Tibial nerve (tissue), 4 donors: Measurements from ENCODE around the gene SLCO2A1. TPM values are rescaled to one million over a fixed set of nuclear protein-coding genes. Genes with fewer than 3 reads are reported as not detected.

ENCODE experiments used
- DNase-seq, 2 donors: peaks; one replicate each; pipeline ENCODE4 v3.0.0-alpha.2; 2019; ENCODE audit warnings: low spot score in 2 of 2
- H3K27ac ChIP-seq, 4 donors: fragments of 200-600 bp; sonication (generic) in 3 of 4; one replicate each; pipeline ENCODE4 v1.5.1; 2017 to 2019; ENCODE audit warnings: mild to moderate bottlenecking in 1 of 4
- H3K27me3 ChIP-seq, 2 donors: fragments of 200-600 bp; sonication (generic) in 1 of 2; one replicate each; pipeline versions ENCODE4 v1.5.1 to v1.6.0; 2017 to 2019
- H3K36me3 ChIP-seq, 3 donors: fragments of 200-600 bp; sonication (generic); one replicate each; pipeline ENCODE4 v1.5.1; 2018 to 2019
- H3K4me1 ChIP-seq, 4 donors: fragments of 200-600 bp; sonication (generic) in 3 of 4; one replicate each; pipeline ENCODE4 v1.5.1; 2017 to 2019
- H3K4me3 ChIP-seq, 4 donors: fragments of 200-600 bp; sonication (generic) in 3 of 4; one replicate each; pipeline ENCODE4 v1.5.1; 2017 to 2019; ENCODE audit warnings: mild to moderate bottlenecking in 1 of 4, moderate library complexity in 1 of 4
- H3K9me3 ChIP-seq, 4 donors: fragments of 200-600 bp; sonication (generic) in 3 of 4; one replicate each; pipeline ENCODE4 v1.5.1; 2017 to 2019
- EP300 ChIP-seq, 2 donors: sonication (generic); formaldehyde crosslinking; IDR thresholded peaks; one replicate each; pipeline ENCODE4 v1.6.1; 2017; ENCODE audit warnings: antibody characterized with exemption in 2 of 2, mild to moderate bottlenecking in 1 of 2
- POLR2A ChIP-seq, 2 donors: fragments of 450-650 bp; IDR thresholded peaks; one replicate each; pipeline ENCODE4 v1.6.1; 2017; ENCODE audit warnings: antibody characterized with exemption in 2 of 2, mild to moderate bottlenecking in 2 of 2, moderate library complexity in 2 of 2
- WGBS, 2 donors: methylation state at CpG; one replicate each; pipeline ENCODE4 v1.1.5; 2018; 5-methylcytosine and 5-hydroxymethylcytosine counted together
- total RNA-seq, 4 donors: library from RNA; depleted of rRNA; stranded (reverse); fragments of >200 nt; gene quantifications; one replicate each; pipeline ENCODE4 v1.1.0, GENCODE V29; 2016
- TF ChIP-seq, protein P1 (sequence below), 5 experiments: fragments of 200-600 bp in 3 of 5; fragments of 450-650 bp in 2 of 5; sonication (generic) in 3 of 5; IDR thresholded peaks; one replicate each; pipeline ENCODE4 v1.5.1; 2016 to 2019; ENCODE audit warnings: antibody characterized with exemption in 5 of 5, mild to moderate bottlenecking in 3 of 5, moderate library complexity in 2 of 5

Gene SLCO2A1
- total RNA-seq, 4 donors from 2014 or later: 8.8 to 22.9 (median 12.2) TPM

GRCh38 chr3:133930341-133930933, 99.3 kb downstream of the SLCO2A1 start:
- Histone ChIP-seq H3K36me3 (no peaks in the 10 kb centered on the region), H3K27ac (no peak overlapping the region), H3K4me1 (peaks cover 0 to 11% (median 0%) of the 10 kb centered on the region in 4 donors), H3K9me3 (no peaks in the 10 kb centered on the region), H3K4me3 (no peak overlapping the region), H3K27me3 (no peaks in the 10 kb centered on the region)
- WGBS, 2 donors: 78 to 95% methylated on average over 1 of the region's 1 CpG
- no peak for DNase-seq
- TF ChIP-seq, protein P1, sequence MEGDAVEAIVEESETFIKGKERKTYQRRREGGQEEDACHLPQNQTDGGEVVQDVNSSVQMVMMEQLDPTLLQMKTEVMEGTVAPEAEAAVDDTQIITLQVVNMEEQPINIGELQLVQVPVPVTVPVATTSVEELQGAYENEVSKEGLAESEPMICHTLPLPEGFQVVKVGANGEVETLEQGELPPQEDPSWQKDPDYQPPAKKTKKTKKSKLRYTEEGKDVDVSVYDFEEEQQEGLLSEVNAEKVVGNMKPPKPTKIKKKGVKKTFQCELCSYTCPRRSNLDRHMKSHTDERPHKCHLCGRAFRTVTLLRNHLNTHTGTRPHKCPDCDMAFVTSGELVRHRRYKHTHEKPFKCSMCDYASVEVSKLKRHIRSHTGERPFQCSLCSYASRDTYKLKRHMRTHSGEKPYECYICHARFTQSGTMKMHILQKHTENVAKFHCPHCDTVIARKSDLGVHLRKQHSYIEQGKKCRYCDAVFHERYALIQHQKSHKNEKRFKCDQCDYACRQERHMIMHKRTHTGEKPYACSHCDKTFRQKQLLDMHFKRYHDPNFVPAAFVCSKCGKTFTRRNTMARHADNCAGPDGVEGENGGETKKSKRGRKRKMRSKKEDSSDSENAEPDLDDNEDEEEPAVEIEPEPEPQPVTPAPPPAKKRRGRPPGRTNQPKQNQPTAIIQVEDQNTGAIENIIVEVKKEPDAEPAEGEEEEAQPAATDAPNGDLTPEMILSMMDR (IDR thresholded peaks at IDR 0.05): peak; percentile 35 to 63 (median 44)
- TF ChIP-seq EP300 (IDR thresholded peaks at IDR 0.05) (no peak), POLR2A (IDR thresholded peaks at IDR 0.05) (no peak)

GRCh38 chr3:133928903-133929607, 100.7 kb downstream of the SLCO2A1 start:
- H3K27ac ChIP-seq: no peak overlapping the region
- TF ChIP-seq, protein P1 (IDR thresholded peaks at IDR 0.05): no peak
- TF ChIP-seq EP300 (IDR thresholded peaks at IDR 0.05): no peak
- no peak for TF ChIP-seq POLR2A (IDR thresholded peaks at IDR 0.05)
- H3K36me3 ChIP-seq: no peaks in the 10 kb centered on the region
- H3K27me3 ChIP-seq: no peaks in the 10 kb centered on the region
- DNase-seq: no peak
- no peaks in the 10 kb centered on the region for H3K9me3 ChIP-seq
- H3K4me1 ChIP-seq: peaks cover 0 to 11% (median 0%) of the 10 kb centered on the region in 4 donors
- WGBS, 2 donors: 90 to 94% methylated on average over 14 of the region's 14 CpGs
- H3K4me3 ChIP-seq: no peak overlapping the region

DNA sequence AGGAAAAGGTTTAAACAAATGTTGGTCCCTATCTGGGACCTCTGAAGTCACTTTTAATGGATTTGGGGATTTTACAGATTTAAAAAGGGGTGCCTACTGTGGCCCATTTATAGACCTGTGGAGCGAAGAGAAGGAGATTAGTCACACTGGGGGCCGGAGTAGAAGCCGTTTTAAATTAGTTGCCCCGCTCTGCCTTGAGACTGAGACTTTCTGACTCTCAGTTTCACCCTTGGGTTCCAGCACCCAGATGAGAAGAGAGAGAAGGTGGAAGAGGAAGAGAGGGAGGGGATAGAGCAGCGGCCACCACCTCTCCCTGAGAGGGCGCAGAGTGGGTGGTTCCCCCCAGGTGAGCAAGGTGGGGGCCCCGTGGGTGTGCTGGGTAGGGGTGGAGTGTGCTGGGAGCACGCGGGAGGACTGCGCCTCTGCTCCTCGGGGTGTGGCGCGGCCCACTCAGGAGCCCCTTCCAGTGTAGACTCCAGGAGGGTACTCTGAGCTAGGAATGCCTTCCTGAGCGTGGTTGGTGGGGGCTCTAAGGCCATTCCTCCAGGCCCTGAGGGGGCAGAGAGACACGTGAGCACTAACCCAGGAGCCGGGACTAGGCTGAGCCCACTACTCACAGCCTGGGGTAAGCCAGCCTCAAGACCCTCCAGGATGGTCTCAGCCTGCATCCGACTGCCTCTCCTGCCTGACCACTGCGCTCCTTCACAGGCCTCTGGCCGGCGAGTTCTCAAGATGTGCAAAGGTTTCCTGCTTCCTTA, 101.4 kb downstream of the SLCO2A1 start:
- H3K4me3 ChIP-seq: peak overlapping the region in 1 of 4 donors; percentile 61
- H3K27me3 ChIP-seq: no peaks in the 10 kb centered on the region
- no peak for DNase-seq
- 83% methylated on average over 11 to 20 of the region's 20 CpGs for WGBS, 2 donors
- no peak for TF ChIP-seq POLR2A (IDR thresholded peaks at IDR 0.05)
- TF ChIP-seq, protein P1 (IDR thresholded peaks at IDR 0.05): no peak
- TF ChIP-seq EP300 (IDR thresholded peaks at IDR 0.05): no peak
- H3K27ac ChIP-seq: no peak overlapping the region
- no peaks in the 10 kb centered on the region for H3K9me3 ChIP-seq
- peaks cover 0 to 11% (median 0%) of the 10 kb centered on the region in 4 donors for H3K4me1 ChIP-seq
- no peaks in the 10 kb centered on the region for H3K36me3 ChIP-seq

DNA sequence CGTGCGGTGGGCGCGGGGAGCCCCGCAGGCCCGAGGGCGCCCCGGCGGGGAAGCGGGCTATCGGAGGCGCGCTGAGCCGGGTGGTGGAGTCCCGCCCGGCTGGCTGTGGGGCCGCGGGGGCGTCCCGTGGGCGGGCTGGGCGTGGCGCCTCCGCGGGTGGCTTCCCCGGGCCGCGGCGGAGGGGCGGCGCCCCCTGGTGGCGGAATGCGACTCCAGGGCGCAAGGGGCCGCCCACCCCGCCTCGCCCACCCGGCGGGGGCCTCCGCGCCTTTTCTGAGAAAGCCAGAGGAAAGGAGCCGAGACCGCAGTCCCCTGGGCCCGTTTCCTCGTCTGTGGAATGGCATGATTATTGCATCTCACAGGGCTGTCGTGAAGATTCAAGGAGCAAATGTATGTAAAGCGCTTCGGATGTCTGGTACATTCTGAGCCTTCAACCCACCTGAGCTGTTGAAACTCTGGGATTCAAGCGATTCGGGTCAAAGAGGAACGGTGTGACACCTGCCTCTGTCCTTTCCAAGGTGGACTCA, 102.1 kb downstream of the SLCO2A1 start:
- WGBS, 2 donors: 4 to 5% methylated on average over 23 to 35 of the region's 51 CpGs
- Histone ChIP-seq H3K4me1 (peaks cover 0 to 11% (median 0%) of the 10 kb centered on the region in 4 donors), H3K27ac (no peak overlapping the region), H3K27me3 (no peaks in the 10 kb centered on the region), H3K36me3 (no peaks in the 10 kb centered on the region), H3K9me3 (no peaks in the 10 kb centered on the region), H3K4me3 (peak overlapping the region; percentile 25 to 61 (median 38))
- TF ChIP-seq, protein P1 (IDR thresholded peaks at IDR 0.05): peak; percentile 76 to 92 (median 89)
- no peak for TF ChIP-seq EP300 (IDR thresholded peaks at IDR 0.05)
- TF ChIP-seq POLR2A (IDR thresholded peaks at IDR 0.05): no peak
- DNase-seq: no peak
